ENCODE measurements around the gene DEUP1.
A peak's percentile ranks its signal among the peaks of the same experiment; 100 is the strongest.

DEUP1 gene, protein sequence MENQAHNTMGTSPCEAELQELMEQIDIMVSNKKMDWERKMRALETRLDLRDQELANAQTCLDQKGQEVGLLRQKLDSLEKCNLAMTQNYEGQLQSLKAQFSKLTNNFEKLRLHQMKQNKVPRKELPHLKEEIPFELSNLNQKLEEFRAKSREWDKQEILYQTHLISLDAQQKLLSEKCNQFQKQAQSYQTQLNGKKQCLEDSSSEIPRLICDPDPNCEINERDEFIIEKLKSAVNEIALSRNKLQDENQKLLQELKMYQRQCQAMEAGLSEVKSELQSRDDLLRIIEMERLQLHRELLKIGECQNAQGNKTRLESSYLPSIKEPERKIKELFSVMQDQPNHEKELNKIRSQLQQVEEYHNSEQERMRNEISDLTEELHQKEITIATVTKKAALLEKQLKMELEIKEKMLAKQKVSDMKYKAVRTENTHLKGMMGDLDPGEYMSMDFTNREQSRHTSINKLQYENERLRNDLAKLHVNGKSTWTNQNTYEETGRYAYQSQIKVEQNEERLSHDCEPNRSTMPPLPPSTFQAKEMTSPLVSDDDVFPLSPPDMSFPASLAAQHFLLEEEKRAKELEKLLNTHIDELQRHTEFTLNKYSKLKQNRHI

DNA sequence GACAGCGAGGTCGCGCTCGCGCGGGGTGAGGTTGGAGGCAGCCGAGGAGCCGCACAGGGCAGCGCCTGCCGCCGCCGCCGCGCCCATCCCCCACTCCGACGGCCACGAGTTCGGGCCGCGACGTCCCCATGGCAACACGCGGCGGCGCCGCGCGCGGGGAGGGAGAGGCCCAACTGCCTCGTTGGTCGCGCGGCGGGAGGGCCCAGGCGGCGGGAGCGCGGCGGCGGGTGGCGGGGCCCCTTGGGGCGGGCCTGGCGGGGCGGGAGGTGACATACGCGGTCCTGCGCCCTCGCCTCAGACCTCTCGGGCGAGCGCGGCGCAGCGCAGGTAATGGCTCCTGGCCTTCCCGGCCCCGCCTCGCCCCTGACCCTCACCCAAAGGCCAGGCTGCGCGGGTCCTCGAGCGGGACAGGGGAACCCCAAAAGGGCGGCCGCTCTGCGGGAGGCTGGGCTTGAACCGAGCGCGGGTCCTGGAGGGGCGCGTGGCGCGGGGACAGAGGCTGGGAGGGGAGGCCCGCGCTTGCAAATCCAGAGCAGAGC is at the start of gene DEUP1:
Gene DEUP1, plus strand, starts transcription at position 297 of the 539 bp plus-strand sequence. CDS start 1,518 bp downstream, outside the sequence.
- peak; percentile 6 for DNase-seq (ENCODE audit: low read depth)
- TF ChIP-seq, protein P1, sequence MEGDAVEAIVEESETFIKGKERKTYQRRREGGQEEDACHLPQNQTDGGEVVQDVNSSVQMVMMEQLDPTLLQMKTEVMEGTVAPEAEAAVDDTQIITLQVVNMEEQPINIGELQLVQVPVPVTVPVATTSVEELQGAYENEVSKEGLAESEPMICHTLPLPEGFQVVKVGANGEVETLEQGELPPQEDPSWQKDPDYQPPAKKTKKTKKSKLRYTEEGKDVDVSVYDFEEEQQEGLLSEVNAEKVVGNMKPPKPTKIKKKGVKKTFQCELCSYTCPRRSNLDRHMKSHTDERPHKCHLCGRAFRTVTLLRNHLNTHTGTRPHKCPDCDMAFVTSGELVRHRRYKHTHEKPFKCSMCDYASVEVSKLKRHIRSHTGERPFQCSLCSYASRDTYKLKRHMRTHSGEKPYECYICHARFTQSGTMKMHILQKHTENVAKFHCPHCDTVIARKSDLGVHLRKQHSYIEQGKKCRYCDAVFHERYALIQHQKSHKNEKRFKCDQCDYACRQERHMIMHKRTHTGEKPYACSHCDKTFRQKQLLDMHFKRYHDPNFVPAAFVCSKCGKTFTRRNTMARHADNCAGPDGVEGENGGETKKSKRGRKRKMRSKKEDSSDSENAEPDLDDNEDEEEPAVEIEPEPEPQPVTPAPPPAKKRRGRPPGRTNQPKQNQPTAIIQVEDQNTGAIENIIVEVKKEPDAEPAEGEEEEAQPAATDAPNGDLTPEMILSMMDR (IDR thresholded peaks at IDR 0.05; ENCODE audit: insufficient read depth, low read depth, low read length, missing control alignments) = no peak
- H3K4me3 ChIP-seq (ENCODE audit: low read length) = no peak within 1 kb of the TSS

GRCh38 chr11:93285430-93285829 is 45.1 kb upstream of the DEUP1 start:
- TF ChIP-seq, protein P1 (IDR thresholded peaks at IDR 0.05; ENCODE audit: insufficient read depth, low read depth, low read length, missing control alignments) = no peak
- DNase-seq (ENCODE audit: low read depth) = no peak
- no peak overlapping the region for H3K4me3 ChIP-seq (ENCODE audit: low read length)

- H3K4me3 ChIP-seq (ENCODE audit: low read length) = no peak overlapping the region
- peak; percentile 11 for DNase-seq (ENCODE audit: low read depth)
- TF ChIP-seq, protein P1 (IDR thresholded peaks at IDR 0.05; ENCODE audit: insufficient read depth, low read depth, low read length, missing control alignments) = no peak
Measured at GRCh38 chr11:93287434-93287833, 43.1 kb upstream of the DEUP1 start.

DNA sequence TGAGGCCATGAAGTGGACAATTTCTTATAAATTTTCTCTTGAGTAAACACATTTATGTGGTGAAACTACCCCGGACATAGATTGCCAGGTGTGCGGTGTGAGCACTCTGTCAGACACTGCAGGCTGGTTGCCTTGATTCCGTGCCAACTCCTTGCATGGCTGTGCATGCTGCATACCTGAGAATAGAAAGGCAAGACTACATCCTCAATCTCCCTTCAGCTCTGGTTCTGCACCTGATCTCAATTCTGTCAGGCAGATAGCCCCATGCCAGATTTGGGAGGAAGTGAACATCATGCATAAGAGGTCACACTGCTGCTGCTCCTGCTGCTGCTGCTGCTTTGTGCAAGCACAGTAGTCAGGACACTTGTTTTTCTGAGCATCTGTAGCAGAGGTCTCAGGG is 42.5 kb upstream of the DEUP1 start:
- H3K4me3 ChIP-seq (ENCODE audit: low read length) = no peak overlapping the region
- peak; percentile 10 for DNase-seq (ENCODE audit: low read depth)
- TF ChIP-seq, protein P1 (IDR thresholded peaks at IDR 0.05; ENCODE audit: insufficient read depth, low read depth, low read length, missing control alignments) = no peak

DNA sequence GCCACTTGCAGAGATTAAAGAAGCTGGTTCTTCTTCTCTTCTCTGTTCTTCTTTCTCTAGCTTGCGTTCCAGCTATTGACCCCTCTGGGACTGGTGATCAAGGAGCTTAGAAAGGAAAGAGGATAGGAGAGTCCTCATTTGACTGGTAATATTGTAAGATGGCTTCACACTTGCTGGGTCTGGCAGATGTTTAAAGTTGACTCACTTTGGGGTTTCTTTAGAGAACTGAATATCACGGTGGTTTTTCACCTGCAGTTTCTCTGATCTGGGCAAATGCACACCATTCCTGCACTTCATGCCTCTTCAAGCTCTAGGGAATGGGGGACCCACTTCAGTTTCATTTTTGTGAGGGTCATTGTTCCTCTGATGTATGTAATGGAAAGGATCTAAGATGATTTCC is 41.8 kb upstream of the DEUP1 start:
- H3K4me3 ChIP-seq (ENCODE audit: low read length) = no peak overlapping the region
- TF ChIP-seq, protein P1 (IDR thresholded peaks at IDR 0.05; ENCODE audit: insufficient read depth, low read depth, low read length, missing control alignments) = no peak
- no peak for DNase-seq (ENCODE audit: low read depth)

DNA sequence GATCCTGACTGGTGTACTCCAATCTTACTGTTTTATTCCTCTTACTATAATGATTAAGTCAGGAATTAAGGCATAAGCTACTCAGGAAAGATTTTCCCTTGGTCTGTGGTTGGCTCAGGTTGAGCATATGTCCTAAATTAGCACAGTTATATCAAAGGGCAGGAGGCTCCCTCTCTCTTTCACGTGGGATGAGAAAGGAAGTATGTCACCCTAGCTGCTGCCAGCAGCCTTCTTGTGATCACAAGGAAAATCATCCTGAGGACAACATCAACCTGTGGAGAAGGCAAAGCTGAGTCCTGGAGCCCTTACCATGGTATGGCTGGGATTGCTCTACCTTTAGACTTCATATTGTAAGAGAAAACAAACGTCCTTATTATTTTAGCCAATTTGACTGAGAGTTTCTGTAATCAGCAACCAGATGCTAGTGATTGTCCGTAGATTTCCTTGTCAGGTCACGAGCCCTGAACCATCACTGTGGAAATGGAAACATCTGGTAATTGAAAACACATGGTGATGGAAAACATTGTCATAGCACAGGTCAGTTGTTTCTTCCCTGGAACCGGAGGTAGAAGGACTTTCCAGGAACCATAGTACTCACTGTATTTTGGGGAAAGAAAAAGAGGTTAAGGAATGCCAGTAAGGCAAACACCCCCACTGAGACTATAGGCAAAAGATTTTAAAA is 40.6 kb upstream of the DEUP1 start:
- TF ChIP-seq, protein P1 (IDR thresholded peaks at IDR 0.05; ENCODE audit: insufficient read depth, low read depth, low read length, missing control alignments) = no peak
- DNase-seq (ENCODE audit: low read depth) = no peak
- no peak overlapping the region for H3K4me3 ChIP-seq (ENCODE audit: low read length)

Data from epithelial cell of esophagus (primary cell).